ENCODE results near the gene GOLGA8M. TPM values are rescaled to one million over a fixed set of nuclear protein-coding genes. Genes with fewer than 3 reads are reported as not detected.
"Not testable (repeated sequence)": the region's sequence is repeated elsewhere in the genome, so short reads cannot be mapped to it uniquely, and the experiment has no call there.

Gene GOLGA8M
- total RNA-seq, 1 donor from 2014 or later = 0.96 TPM

GRCh38 chr15:28652538-28652937, 59.7 kb downstream of the GOLGA8M start:
- H3K4me3 Mint-ChIP-seq (ENCODE audit: low read depth); H3K27ac Mint-ChIP-seq; H3K4me1 Mint-ChIP-seq (ENCODE audit: low read depth); H3K9me3 Mint-ChIP-seq; intact Hi-C loops (cut with micrococcal nuclease); H3K27me3 Mint-ChIP-seq (ENCODE audit: low read depth); DNase-seq (ENCODE audit: low spot score); H3K36me3 Mint-ChIP-seq (ENCODE audit: low read depth): not testable (repeated sequence)

Other genes with a start within 250 kb of the GOLGA8M start
- not detected in 2 replicates for gene GOLGA8G, start 179.4 kb downstream of the GOLGA8M start, total RNA-seq
- not detected in 2 replicates for gene GOLGA6L25, start 158.9 kb downstream of the GOLGA8M start, total RNA-seq
- gene GOLGA6L7, start 136.2 kb upstream of the GOLGA8M start, total RNA-seq = not detected in 2 replicates
- gene APBA2, start 173.6 kb upstream of the GOLGA8M start, total RNA-seq = 1.1 and 1.2 TPM in 2 replicates